Neural cell (in vitro differentiated cells): ENCODE measurements around the gene LSMEM2.

Experiments used
- EP300 ChIP-seq: fragments of 450-650 bp; conservative IDR thresholded peaks from 2 replicates; pipeline ENCODE4 v1.6.1; 2014; ENCODE audit warnings: antibody characterized with exemption, mild to moderate bottlenecking, moderate library complexity; ENCODE audit not compliant: poor library complexity, severe bottlenecking
- EZH2 ChIP-seq: fragments of 200-600, 300-800 bp; shearing (Covaris generic), sonication (generic); IDR thresholded peaks from 2 replicates; pipeline ENCODE4 v1.6.1; 2014; ENCODE audit warnings: antibody characterized with exemption, low read length, borderline replicate concordance, mild to moderate bottlenecking; ENCODE audit not compliant: insufficient read depth, poor library complexity, severe bottlenecking
- MXI1 ChIP-seq: fragments of 450-650 bp; conservative IDR thresholded peaks from 2 replicates; pipeline ENCODE4 v1.6.1; 2014; ENCODE audit warnings: antibody characterized with exemption, mild to moderate bottlenecking; ENCODE audit not compliant: poor library complexity, severe bottlenecking
- POLR2AphosphoS5 ChIP-seq: IDR thresholded peaks from 2 replicates; pipeline ENCODE4 v1.6.1; 2012
- RAD21 ChIP-seq: fragments of 450-650 bp; conservative IDR thresholded peaks from 2 replicates; pipeline ENCODE4 v1.6.1; 2014; ENCODE audit warnings: antibody characterized with exemption, mild to moderate bottlenecking, moderate library complexity
- TAF1 ChIP-seq: IDR thresholded peaks from 2 replicates; pipeline ENCODE4 v1.6.1; 2012; ENCODE audit warnings: low read depth
- TF ChIP-seq, protein P1 (sequence below): fragments of 450-650 bp; IDR thresholded peaks from 2 replicates; pipeline ENCODE4 v1.5.1; 2014; ENCODE audit warnings: antibody characterized with exemption, mild to moderate bottlenecking, moderate library complexity; ENCODE audit not compliant: poor library complexity, severe bottlenecking

DNA sequence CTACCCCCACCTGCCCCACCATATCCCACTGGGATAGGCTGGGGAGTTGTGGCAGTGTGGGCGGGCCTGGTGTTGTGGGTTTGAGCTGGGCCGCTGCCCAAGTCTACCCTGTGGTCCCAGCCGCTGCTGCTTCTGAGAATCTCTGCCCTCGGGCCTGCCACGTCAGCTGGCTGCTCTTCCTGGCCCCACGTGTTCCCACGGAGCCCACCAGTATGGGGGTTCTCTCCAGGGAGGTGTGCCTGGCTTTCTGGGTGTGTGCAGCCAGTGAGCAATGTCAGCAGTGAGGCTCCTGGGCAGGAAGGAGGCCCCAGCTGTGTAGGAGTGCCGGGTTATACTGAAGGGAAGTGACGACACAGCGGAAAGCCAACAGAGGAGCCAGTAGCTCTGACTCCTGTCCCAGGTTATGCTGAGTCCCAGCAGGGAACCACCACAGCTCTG is 32.4 kb upstream of the LSMEM2 start:
- TF ChIP-seq, protein P1, sequence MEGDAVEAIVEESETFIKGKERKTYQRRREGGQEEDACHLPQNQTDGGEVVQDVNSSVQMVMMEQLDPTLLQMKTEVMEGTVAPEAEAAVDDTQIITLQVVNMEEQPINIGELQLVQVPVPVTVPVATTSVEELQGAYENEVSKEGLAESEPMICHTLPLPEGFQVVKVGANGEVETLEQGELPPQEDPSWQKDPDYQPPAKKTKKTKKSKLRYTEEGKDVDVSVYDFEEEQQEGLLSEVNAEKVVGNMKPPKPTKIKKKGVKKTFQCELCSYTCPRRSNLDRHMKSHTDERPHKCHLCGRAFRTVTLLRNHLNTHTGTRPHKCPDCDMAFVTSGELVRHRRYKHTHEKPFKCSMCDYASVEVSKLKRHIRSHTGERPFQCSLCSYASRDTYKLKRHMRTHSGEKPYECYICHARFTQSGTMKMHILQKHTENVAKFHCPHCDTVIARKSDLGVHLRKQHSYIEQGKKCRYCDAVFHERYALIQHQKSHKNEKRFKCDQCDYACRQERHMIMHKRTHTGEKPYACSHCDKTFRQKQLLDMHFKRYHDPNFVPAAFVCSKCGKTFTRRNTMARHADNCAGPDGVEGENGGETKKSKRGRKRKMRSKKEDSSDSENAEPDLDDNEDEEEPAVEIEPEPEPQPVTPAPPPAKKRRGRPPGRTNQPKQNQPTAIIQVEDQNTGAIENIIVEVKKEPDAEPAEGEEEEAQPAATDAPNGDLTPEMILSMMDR, result no peak
- no peak for TF ChIP-seq EP300
- no peak for TF ChIP-seq EZH2
- no peak for TF ChIP-seq MXI1
- no peak for TF ChIP-seq TAF1
- no peak for TF ChIP-seq POLR2AphosphoS5
- TF ChIP-seq RAD21, result no peak
